HepG2 (cell line): ENCODE results near the gene CDH12. TPM values are rescaled to one million over a fixed set of nuclear protein-coding genes. Genes with fewer than 3 reads are reported as not detected.

Experiments
- ATAC-seq: fragments of 200-7000 bp; cut with Tn5 transposase; 3 replicates; pipeline ENCODE4 v1.9.1; 2020; ENCODE audit warnings: mild to moderate bottlenecking, moderate library complexity
- BruUV-seq: library from RNA; stranded (reverse); fragments of 400-500 nt; replicated peaks from 2 replicates; lab custom pipeline; 2021; lab: Mats Ljungman, UMichigan
- CTCF ChIA-PET: fragments of 300-600 bp; formaldehyde crosslinking; extraction: SDS; loops from one replicate; lab custom pipeline; 2021; ENCODE audit warnings: low total read pairs, inconsistent platforms, low intra/inter-chr PET ratio; lab: Yijun Ruan, JAX
- POLR2A ChIA-PET: fragments of 350-600 bp; sonication (Branson Sonifier 250); formaldehyde crosslinking; loops from one replicate; lab custom pipeline; 2020; ENCODE audit warnings: antibody characterized with exemption, inconsistent platforms; lab: Yijun Ruan, JAX
- DNase-seq: peaks from one replicate; pipeline ENCODE4 v3.0.0-alpha.2; 2015; ENCODE audit warnings: low spot score
- FAIRE-seq: peaks from 3 replicates; lab custom pipeline; 2011; peaks lifted over from hg19 to GRCh38; lab: Jason Lieb, UNC
- H2AFZ ChIP-seq: one replicate; pipeline ENCODE4 v1.6.1; 2011; ENCODE audit warnings: low read length, inconsistent platforms
- H3K27ac ChIP-seq: fragments of 300-600 bp; 3 replicates; pipeline ENCODE4 v1.8.0; 2011; ENCODE audit warnings: mixed run types, mild to moderate bottlenecking, mixed read lengths, low read length, inconsistent platforms; ENCODE audit not compliant: insufficient read depth; ENCODE audit errors: extremely low read length
- H3K27me3 ChIP-seq, 2 experiments: fragments of 200-600 bp in 1 of 2; 2 replicates in 1 of 2; 3 replicates in 1 of 2; pipeline versions ENCODE4 v1.6.0 to v1.8.0; 2011; ENCODE audit warnings: low read length in 2 of 2, mild to moderate bottlenecking in 2 of 2, moderate library complexity in 2 of 2, inconsistent platforms in 1 of 2; ENCODE audit not compliant: insufficient read depth in 2 of 2, control insufficient read depth in 1 of 2
- H3K36me3 ChIP-seq, 2 experiments: fragments of 200-600 bp in 1 of 2; replicated peaks in 1 of 2; 2 replicates in 1 of 2; 3 replicates in 1 of 2; pipeline versions ENCODE4 v1.5.1 to v1.8.0; 2011; ENCODE audit warnings: low read length in 2 of 2, inconsistent platforms in 1 of 2; ENCODE audit not compliant: insufficient read depth in 2 of 2, control insufficient read depth in 1 of 2
- H3K4me1 ChIP-seq: 2 replicates; pipeline ENCODE4 v1.5.1; 2012; ENCODE audit warnings: low read length, inconsistent platforms; ENCODE audit not compliant: insufficient read depth
- H3K4me2 ChIP-seq: 2 replicates; pipeline ENCODE4 v1.6.0; 2011; ENCODE audit warnings: low read depth, low read length, inconsistent platforms
- H3K4me3 ChIP-seq, 3 experiments: fragments of 200-600 bp in 1 of 3; sonication (generic), shearing (Covaris generic) in 1 of 3; replicated peaks in 1 of 3; 2 replicates each; pipeline ENCODE4 v1.5.1; 2011 to 2016; ENCODE audit warnings: low read length in 3 of 3, inconsistent platforms in 2 of 3, low read depth in 2 of 3, mild to moderate bottlenecking in 2 of 3, control low read depth in 1 of 3, mixed read lengths in 1 of 3; ENCODE audit not compliant: insufficient read depth in 1 of 3
- H3K79me2 ChIP-seq: one replicate; pipeline ENCODE4 v1.6.1; 2011; ENCODE audit warnings: low read length, inconsistent platforms; ENCODE audit not compliant: insufficient read depth
- H3K9ac ChIP-seq: 2 replicates; pipeline ENCODE4 v1.6.0; 2011; ENCODE audit warnings: mild to moderate bottlenecking, low read depth, low read length, inconsistent platforms; ENCODE audit not compliant: insufficient read depth
- H3K9me3 ChIP-seq: 2 replicates; pipeline ENCODE4 v1.5.1; 2012; ENCODE audit warnings: mild to moderate bottlenecking, low read length
- H4K20me1 ChIP-seq: 2 replicates; pipeline ENCODE4 v1.6.0; 2011; ENCODE audit warnings: inconsistent platforms, mild to moderate bottlenecking, low read length, moderate library complexity; ENCODE audit not compliant: insufficient read depth
- CREBL2 ChIP-seq: sonication (generic); formaldehyde crosslinking; IDR thresholded peaks from 2 replicates; pipeline ENCODE4 v1.8.1; 2023; ENCODE audit warnings: missing genetic modification reagents, mild to moderate bottlenecking, borderline replicate concordance
- HNF1A ChIP-seq, 2 experiments: sonication (generic) in 1 of 2; formaldehyde crosslinking in 1 of 2; IDR thresholded peaks; 2 replicates each; pipeline versions ENCODE4 v1.4.0 to v1.6.1; 2016 to 2020; ENCODE audit warnings: borderline replicate concordance in 1 of 2, low read depth in 1 of 2, mild to moderate bottlenecking in 1 of 2, missing genetic modification reagents in 1 of 2
- ISX ChIP-seq: sonication (generic); formaldehyde crosslinking; conservative IDR thresholded peaks from 2 replicates; pipeline ENCODE4 v1.5.0; 2020; ENCODE audit warnings: missing genetic modification reagents
- MYNN ChIP-seq: sonication (generic); formaldehyde crosslinking; IDR thresholded peaks from 2 replicates; pipeline ENCODE4 v1.4.0; 2020; ENCODE audit warnings: mild to moderate bottlenecking, low read depth, missing genetic modification reagents
- NFYB ChIP-seq: sonication (generic); formaldehyde crosslinking; IDR thresholded peaks from 2 replicates; pipeline ENCODE4 v1.4.0; 2020; ENCODE audit warnings: missing genetic modification reagents
- PHF21A ChIP-seq: sonication (generic); formaldehyde crosslinking; IDR thresholded peaks from 2 replicates; pipeline ENCODE4 v1.5.0; 2020; ENCODE audit warnings: mild to moderate bottlenecking, missing genetic modification reagents
- POLR2A ChIP-seq, 2 experiments: IDR thresholded peaks; 2 replicates each; pipeline ENCODE4 v1.6.1; 2011; ENCODE audit warnings: low read depth in 2 of 2, low read length in 2 of 2, mild to moderate bottlenecking in 1 of 2, moderate library complexity in 1 of 2; ENCODE audit not compliant: insufficient read depth in 1 of 2
- PRPF4 ChIP-seq: fragments of 200-400 bp; formaldehyde crosslinking; IDR thresholded peaks from 2 replicates; pipeline ENCODE4 v1.6.1; 2016; ENCODE audit warnings: low read length, low read depth; ENCODE audit not compliant: poor library complexity, severe bottlenecking
- RORA ChIP-seq: sonication (generic); formaldehyde crosslinking; IDR thresholded peaks from 2 replicates; pipeline ENCODE4 v1.5.0; 2020; ENCODE audit warnings: mild to moderate bottlenecking, missing genetic modification reagents, moderate library complexity
- SNAPC5 ChIP-seq: sonication (generic); formaldehyde crosslinking; IDR thresholded peaks from 2 replicates; pipeline ENCODE4 v1.8.1; 2023; ENCODE audit warnings: mild to moderate bottlenecking, missing genetic modification reagents, borderline replicate concordance
- SOX6 ChIP-seq, 2 experiments: fragments of 450-650 bp in 1 of 2; sonication (generic) in 1 of 2; formaldehyde crosslinking in 1 of 2; IDR thresholded peaks; 2 replicates each; pipeline versions ENCODE4 v1.4.0 to v1.6.1; 2017 to 2020; ENCODE audit warnings: antibody characterized with exemption in 1 of 2, mild to moderate bottlenecking in 1 of 2, missing genetic modification reagents in 1 of 2
- SUZ12 ChIP-seq: fragments of 150-350 bp; IDR thresholded peaks from 2 replicates; pipeline ENCODE4 v1.6.1; 2014; ENCODE audit warnings: low read depth, low read length
- TIGD3 ChIP-seq: sonication (generic); formaldehyde crosslinking; IDR thresholded peaks from 2 replicates; pipeline ENCODE4 v1.5.1; 2020; ENCODE audit warnings: mild to moderate bottlenecking, missing genetic modification reagents, borderline replicate concordance
- ZFYVE20 ChIP-seq: sonication (generic); formaldehyde crosslinking; IDR thresholded peaks from 2 replicates; pipeline ENCODE4 v1.8.0; 2023; ENCODE audit warnings: low read depth, mild to moderate bottlenecking, moderate library complexity, missing genetic modification reagents, borderline replicate concordance
- ZNF180 ChIP-seq: sonication (generic); formaldehyde crosslinking; IDR thresholded peaks from 2 replicates; pipeline ENCODE4 v1.4.0; 2020; ENCODE audit warnings: low read depth, missing genetic modification reagents, borderline replicate concordance
- ZNF644 ChIP-seq: IDR thresholded peaks from 2 replicates; pipeline ENCODE4 v1.6.1; 2016; ENCODE audit warnings: low read depth
- WGBS: methylation state at CpG from one replicate; pipeline ENCODE4 v1.1.6; 2017; ENCODE audit warnings: low lambda C conversion rate; 5-methylcytosine and 5-hydroxymethylcytosine counted together
- in situ Hi-C: cut with HindIII; loops from 2 replicates; pipeline ENCODE4 v1.10.0; 2017; ENCODE audit warnings: low pct_unique_long_range_greater_than_20kb; ENCODE audit not compliant: extremely low pct_ligation_motif_present
- intact Hi-C: fragments of 100-400 bp; cut with micrococcal nuclease; formaldehyde crosslinking; loops from one replicate; pipeline ENCODE4 v1.10.0; 2022; ENCODE audit not compliant: unreplicated experiment
- polyA plus RNA-seq, 8 experiments: library from polyadenylated mRNA; depleted of rRNA in 3 of 8; stranded (reverse) in 7 of 8; unstranded in 1 of 8; fragments of >200 nt; fragmentation: Illumina TruSeq in 4 of 8; extraction: Trizol in 4 of 8; gene quantifications; 2 replicates each; pipeline versions ENCODE4 v1.2.1 to v1.2.3, GENCODE V29; 2011 to 2016; ENCODE audit warnings: low read depth in 4 of 8, missing spikeins in 1 of 8, mixed read lengths in 1 of 8; ENCODE audit not compliant: insufficient read depth in 1 of 8
- total RNA-seq, 5 experiments: library from RNA; depleted of rRNA; stranded (reverse); fragments of >200 nt; fragmentation: Illumina TruSeq; extraction: Trizol; gene quantifications; 2 replicates each; pipeline ENCODE4 v1.2.3, GENCODE V29; 2016; ENCODE audit warnings: low read depth in 1 of 5

The CDH12 gene
- total and polyA plus RNA-seq, 2 of the 13 experiments (the other 11 are each of a cell fraction or from before 2014, with no cell fraction given): not detected

- H3K4me2 ChIP-seq: no peak overlapping the region
- CTCF ChIA-PET: no interaction called here
- DNase-seq (no peak), FAIRE-seq (no peak)
- no peak overlapping the region for H3K9ac ChIP-seq
- POLR2A ChIA-PET: no interaction called here
- no peaks in the 10 kb centered on the region for H3K4me1 ChIP-seq
- H3K79me2 ChIP-seq: no peaks in the 10 kb centered on the region
- no peak overlapping the region for H3K4me3 ChIP-seq
- H3K9me3 ChIP-seq: peaks cover 17% of the 10 kb centered on the region
- no TSS peak for BruUV-seq
- no peak for TF ChIP-seq ZNF644 (CRISPR knock-in tag)
- no peak for TF ChIP-seq TIGD3 (CRISPR knock-in tag)
- TF ChIP-seq PHF21A (CRISPR knock-in tag): no peak
- no peak for TF ChIP-seq ZNF180 (CRISPR knock-in tag)
- TF ChIP-seq CREBL2 (CRISPR knock-in tag): no peak
- no peak for TF ChIP-seq ZFYVE20 (CRISPR knock-in tag)
- no peak for TF ChIP-seq HNF1A (IDR thresholded peaks at IDR 0.05; ENCODE audit: low read depth)
- no peak for TF ChIP-seq HNF1A (CRISPR knock-in tag; IDR thresholded peaks at IDR 0.05; ENCODE audit: borderline replicate concordance)
- TF ChIP-seq NFYB (CRISPR knock-in tag): no peak
- no peak for TF ChIP-seq POLR2A (IDR thresholded peaks at IDR 0.05; ENCODE audit: insufficient read depth in 1 of 2, low read depth in 2 of 2, low read length in 2 of 2)
- no peak for TF ChIP-seq ISX (CRISPR knock-in tag)
- TF ChIP-seq SOX6 (IDR thresholded peaks at IDR 0.05): no peak
- no peak for TF ChIP-seq SOX6 (CRISPR knock-in tag; IDR thresholded peaks at IDR 0.05)
- no peak for TF ChIP-seq MYNN
- no peak for TF ChIP-seq PRPF4
- no peak for TF ChIP-seq RORA (CRISPR knock-in tag)
- TF ChIP-seq SUZ12: no peak
- TF ChIP-seq SNAPC5 (CRISPR knock-in tag): no peak
- TF ChIP-seq, all 625 proteins: peak for 0
- H4K20me1 ChIP-seq: no peaks in the 10 kb centered on the region
- no peak overlapping the region for H3K27ac ChIP-seq
- no peak overlapping the region for H2AFZ ChIP-seq
- intact Hi-C loops (no loop called here), in situ Hi-C loops (no loop called here)
- WGBS: 7% methylated on average over 8 of the region's 8 CpGs
- ATAC-seq: no peak
- H3K27me3 ChIP-seq: no peaks in the 10 kb centered on the region
- no peaks in the 10 kb centered on the region for H3K36me3 ChIP-seq
Observed at GRCh38 chr5:22899341-22899740, 46.2 kb upstream of the CDH12 start.
